Stimulated activated CD8-positive, alpha-beta memory T cell treated with anti-CD3 and anti-CD28 coated beads, Interleukin-12 subunit alpha, Interleukin-12 subunit beta, amount 100 ng/mL, for 1 hour (primary cell): ENCODE results near the gene KRTAP3-1.

Experiments
- DNase-seq: peaks from one replicate; pipeline ENCODE4 v3.0.0-alpha.2; 2020; ENCODE audit warnings: low read depth

Gene KRTAP3-1

DNA sequence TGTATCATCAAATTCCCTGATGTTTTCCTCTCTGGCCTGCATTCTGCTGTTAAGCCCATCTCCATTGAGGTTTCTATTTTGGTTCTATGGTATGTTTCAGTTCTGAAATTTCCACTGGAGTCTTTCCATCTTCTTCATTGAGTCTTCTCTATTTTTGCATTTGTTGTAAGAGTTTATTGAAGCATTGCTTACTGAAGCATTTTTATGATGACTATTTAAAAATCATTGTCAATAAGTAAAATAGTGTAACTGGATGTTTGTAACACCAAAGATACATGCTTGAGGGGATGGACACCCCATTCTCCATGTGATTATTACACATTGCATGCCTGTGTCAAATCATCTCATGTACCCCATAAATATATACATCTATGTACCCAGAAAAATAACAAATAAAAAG lies 33.4 kb downstream of the KRTAP3-1 start:
- DNase-seq, result no peak

- no peak for DNase-seq
These were observed 34.6 kb downstream of the KRTAP3-1 start for GRCh38 chr17:40974366-40974765.

DNA sequence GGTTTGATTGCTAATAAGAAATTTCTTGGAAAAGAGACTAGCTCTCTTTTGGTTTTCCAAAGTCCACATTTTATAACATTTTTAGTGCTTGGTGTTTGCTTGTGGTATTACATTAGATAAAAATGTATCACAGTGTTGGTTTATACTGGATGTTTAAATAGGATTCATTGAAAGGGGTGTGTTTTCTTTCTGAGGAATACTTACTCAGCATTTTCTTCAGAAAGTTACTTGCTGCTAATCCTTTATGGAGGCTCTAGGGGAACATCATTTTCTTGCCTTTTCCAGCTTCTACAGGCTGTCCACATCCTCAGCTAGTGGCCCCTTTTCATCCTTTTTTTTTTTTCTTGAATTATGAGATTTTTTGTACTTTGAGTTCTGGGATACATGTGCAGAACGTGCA lies 41.3 kb downstream of the KRTAP3-1 start:
- DNase-seq, result no peak

GRCh38 chr17:40966848-40967247 lies 42.1 kb downstream of the KRTAP3-1 start, which contains the start of gene KRT39:
KRT39 (minus strand) TSS chr17:40966948; CDS start chr17:40966856, 92 bp downstream.
- no peak for DNase-seq

- no peak for DNase-seq
These were observed 45.1 kb downstream of the KRTAP3-1 start for GRCh38 chr17:40963838-40964237.

- DNase-seq, result no peak
These were observed 46.8 kb downstream of the KRTAP3-1 start for GRCh38 chr17:40962059-40962561.

- no peak for DNase-seq
These were observed 47.3 kb downstream of the KRTAP3-1 start for GRCh38 chr17:40961591-40961990.

- DNase-seq, result no peak
These were observed 48.8 kb downstream of the KRTAP3-1 start for GRCh38 chr17:40960144-40960543.
